GM19193 (cell line): ENCODE measurements around the gene VCAN.

Experiments
- POLR2A ChIP-seq: IDR thresholded peaks from 4 replicates; pipeline ENCODE4 v1.6.1; 2011; ENCODE audit not compliant: insufficient read depth, insufficient read length; ENCODE audit errors: extremely low read depth

Gene VCAN

GRCh38 chr5:83450183-83450966, 21.2 kb upstream of the VCAN start:
- TF ChIP-seq POLR2A, result no peak

- no peak for TF ChIP-seq POLR2A
Measured at GRCh38 chr5:83450967-83451248, 20.6 kb upstream of the VCAN start.

- no peak for TF ChIP-seq POLR2A
Measured at GRCh38 chr5:83451955-83452354, 19.6 kb upstream of the VCAN start.

- TF ChIP-seq POLR2A, result no peak
Measured at GRCh38 chr5:83453937-83454336, 17.6 kb upstream of the VCAN start.

- TF ChIP-seq POLR2A, result no peak
Measured at GRCh38 chr5:83464261-83464660, 7.3 kb upstream of the VCAN start.

GRCh38 chr5:83467371-83468035, 4.0 kb upstream of the VCAN start:
- no peak for TF ChIP-seq POLR2A

- no peak for TF ChIP-seq POLR2A
Measured at GRCh38 chr5:83469075-83469474, 2.5 kb upstream of the VCAN start.

GRCh38 chr5:83470526-83471404, 779 bp upstream of the VCAN start:
- TF ChIP-seq POLR2A, result no peak

- no peak for TF ChIP-seq POLR2A
Measured at GRCh38 chr5:83472213-83472507, 616 bp downstream of the VCAN start.

- TF ChIP-seq POLR2A, result no peak
Measured at GRCh38 chr5:83472508-83473345, 1.2 kb downstream of the VCAN start.

- TF ChIP-seq POLR2A, result no peak
Measured at GRCh38 chr5:83473346-83474160, 2.0 kb downstream of the VCAN start.

GRCh38 chr5:83474161-83474796, 2.7 kb downstream of the VCAN start:
- TF ChIP-seq POLR2A, result no peak

- no peak for TF ChIP-seq POLR2A
Measured at GRCh38 chr5:83474991-83475390, 3.4 kb downstream of the VCAN start.
